ENCODE data around the gene FPGS.
"Not testable (repeated sequence)": the region's sequence is repeated elsewhere in the genome, so short reads cannot be mapped to it uniquely, and the experiment has no call there.

FPGS gene

GRCh38 chr9:127802576-127803443, at the start of gene FPGS:
FPGS (plus strand) TSS chr9:127802882; CDS start chr9:127802925, 43 bp downstream.
- ATAC-seq, result peak; percentile 83 to 89

GRCh38 chr9:127753148-127753547, 49.5 kb upstream of the FPGS start:
- no peak for ATAC-seq

GRCh38 chr9:127753622-127754021, 49.1 kb upstream of the FPGS start:
- ATAC-seq, result no peak

- no peak for ATAC-seq
Measured at GRCh38 chr9:127754099-127755060, 48.3 kb upstream of the FPGS start.

GRCh38 chr9:127755061-127756060, 47.3 kb upstream of the FPGS start:
- ATAC-seq, result no peak

GRCh38 chr9:127756233-127756632, 46.4 kb upstream of the FPGS start:
- no peak for ATAC-seq

- ATAC-seq, result not testable (repeated sequence)
Measured at GRCh38 chr9:127756776-127757175, 45.9 kb upstream of the FPGS start.

- ATAC-seq, result no peak
Measured at GRCh38 chr9:127758843-127759242, 43.8 kb upstream of the FPGS start.

- no peak for ATAC-seq
Measured at GRCh38 chr9:127761061-127761460, 41.6 kb upstream of the FPGS start.

GRCh38 chr9:127761491-127761956, 41.2 kb upstream of the FPGS start:
- no peak for ATAC-seq

- ATAC-seq, result no peak
Measured at GRCh38 chr9:127762111-127762676, 40.5 kb upstream of the FPGS start.

GRCh38 chr9:127763918-127764384, 38.7 kb upstream of the FPGS start:
- ATAC-seq, result peak; percentile 35 to 60

- ATAC-seq, result no peak
Measured at GRCh38 chr9:127765418-127765817, 37.3 kb upstream of the FPGS start.

GRCh38 chr9:127767410-127767809, 35.3 kb upstream of the FPGS start:
- no peak for ATAC-seq

GRCh38 chr9:127767909-127768331, 34.8 kb upstream of the FPGS start:
- no peak for ATAC-seq

GRCh38 chr9:127768698-127769097, 34.0 kb upstream of the FPGS start:
- no peak for ATAC-seq

GRCh38 chr9:127769101-127769500, 33.6 kb upstream of the FPGS start:
- ATAC-seq, result no peak

- ATAC-seq, result no peak
Measured at GRCh38 chr9:127769929-127770582, 32.6 kb upstream of the FPGS start.

- no peak for ATAC-seq
Measured at GRCh38 chr9:127770583-127770904, 32.1 kb upstream of the FPGS start.

GRCh38 chr9:127770905-127771569, 31.6 kb upstream of the FPGS start:
- peak; percentile 91 for ATAC-seq

Measured in activated CD4-positive, CD25-positive, alpha-beta regulatory T cell treated with anti-CD3 and anti-CD28 coated beads, Interleukin-2, amount 50 U/mL, for 24 hours (primary cell).